Loucy (cell line): Measurements from ENCODE around the gene EPB41L2.
"Not testable (repeated sequence)": the region's sequence is repeated elsewhere in the genome, so short reads cannot be mapped to it uniquely, and the experiment has no call there.

Experiments
- H2AFZ ChIP-seq: fragments of 200-600 bp; sonication (generic); 2 replicates; pipeline ENCODE4 v1.6.0; 2016; ENCODE audit warnings: antibody characterized with exemption, mild to moderate bottlenecking, low read length, moderate library complexity
- H3F3A ChIP-seq: fragments of 200-600 bp; 2 replicates; pipeline ENCODE4 v1.6.0; 2016; ENCODE audit warnings: antibody characterized with exemption, low read depth, mild to moderate bottlenecking
- H3K27me3 ChIP-seq: fragments of 200-600 bp; sonication (generic); 2 replicates; pipeline ENCODE4 v1.6.1; 2014; ENCODE audit warnings: low read length, mild to moderate bottlenecking; ENCODE audit not compliant: insufficient read depth, poor library complexity, severe bottlenecking
- H3K36me3 ChIP-seq: fragments of 200-600 bp; sonication (generic); 2 replicates; pipeline ENCODE4 v1.6.1; 2016; ENCODE audit warnings: low read length; ENCODE audit not compliant: insufficient read depth
- H3K4me1 ChIP-seq: fragments of 200-600 bp; sonication (generic); 2 replicates; pipeline ENCODE4 v1.5.1; 2014; ENCODE audit warnings: low read length, mild to moderate bottlenecking; ENCODE audit not compliant: insufficient read depth, poor library complexity, severe bottlenecking
- H3K4me2 ChIP-seq: fragments of 200-600 bp; sonication (generic); 2 replicates; pipeline ENCODE4 v1.6.0; 2014; ENCODE audit warnings: antibody characterized with exemption, low read length, low read depth, mild to moderate bottlenecking; ENCODE audit not compliant: poor library complexity, severe bottlenecking
- H3K4me3 ChIP-seq: fragments of 200-600 bp; sonication (generic); 2 replicates; pipeline ENCODE4 v1.5.1; 2014; ENCODE audit warnings: low read length, mild to moderate bottlenecking, mixed read lengths; ENCODE audit not compliant: poor library complexity, severe bottlenecking
- H3K79me2 ChIP-seq: fragments of 200-600 bp; sonication (generic); 2 replicates; pipeline ENCODE4 v1.6.1; 2014; ENCODE audit warnings: low read length; ENCODE audit not compliant: insufficient read depth
- H3K9ac ChIP-seq: fragments of 200-600 bp; sonication (generic); 2 replicates; pipeline ENCODE4 v1.6.0; 2014; ENCODE audit warnings: mild to moderate bottlenecking, low read depth, low read length, moderate library complexity; ENCODE audit not compliant: poor library complexity, severe bottlenecking
- H3K9me2 ChIP-seq: fragments of 200-600 bp; sonication (generic); replicated peaks from 2 replicates; pipeline ENCODE4 v1.6.1; 2016; ENCODE audit warnings: low read depth, low read length, mixed read lengths
- H3K9me3 ChIP-seq: fragments of 200-600 bp; sonication (generic); 2 replicates; pipeline ENCODE4 v1.6.1; 2014; ENCODE audit warnings: mild to moderate bottlenecking, antibody characterized with exemption, low read length, low read depth; ENCODE audit not compliant: insufficient read depth
- H4K20me1 ChIP-seq: fragments of 200-600 bp; sonication (generic); 2 replicates; pipeline ENCODE4 v1.6.0; 2014; ENCODE audit warnings: antibody characterized with exemption, low read length, mild to moderate bottlenecking; ENCODE audit not compliant: insufficient read depth, poor library complexity, severe bottlenecking
- EZH2phosphoT487 ChIP-seq: fragments of 200-600 bp; IDR thresholded peaks from 2 replicates; pipeline ENCODE4 v1.6.1; 2018; ENCODE audit warnings: antibody characterized with exemption, mild to moderate bottlenecking, moderate library complexity, borderline replicate concordance
- TF ChIP-seq, protein P1 (sequence below): fragments of 200-600 bp; sonication (generic); conservative IDR thresholded peaks from 2 replicates; pipeline ENCODE4 v1.5.1; 2014; ENCODE audit warnings: mild to moderate bottlenecking, antibody characterized with exemption, low read length

Gene EPB41L2

GRCh38 chr6:131014080-131014776 lies 48.8 kb downstream of the EPB41L2 start:
- Histone ChIP-seq H3K9me2 (no peaks in the 10 kb centered on the region), H3K4me2 (peak overlapping the region; percentile 21), H2AFZ (no peak overlapping the region), H3K9me3 (no peaks in the 10 kb centered on the region), H3F3A (no peaks in the 10 kb centered on the region), H3K4me3 (no peak overlapping the region), H3K9ac (no peak overlapping the region), H3K36me3 (no peaks in the 10 kb centered on the region), H3K27me3 (no peaks in the 10 kb centered on the region), H3K79me2 (peaks cover 95% of the 10 kb centered on the region), H4K20me1 (peaks cover 2% of the 10 kb centered on the region), H3K4me1 (peaks cover 22% of the 10 kb centered on the region)
- TF ChIP-seq, protein P1, sequence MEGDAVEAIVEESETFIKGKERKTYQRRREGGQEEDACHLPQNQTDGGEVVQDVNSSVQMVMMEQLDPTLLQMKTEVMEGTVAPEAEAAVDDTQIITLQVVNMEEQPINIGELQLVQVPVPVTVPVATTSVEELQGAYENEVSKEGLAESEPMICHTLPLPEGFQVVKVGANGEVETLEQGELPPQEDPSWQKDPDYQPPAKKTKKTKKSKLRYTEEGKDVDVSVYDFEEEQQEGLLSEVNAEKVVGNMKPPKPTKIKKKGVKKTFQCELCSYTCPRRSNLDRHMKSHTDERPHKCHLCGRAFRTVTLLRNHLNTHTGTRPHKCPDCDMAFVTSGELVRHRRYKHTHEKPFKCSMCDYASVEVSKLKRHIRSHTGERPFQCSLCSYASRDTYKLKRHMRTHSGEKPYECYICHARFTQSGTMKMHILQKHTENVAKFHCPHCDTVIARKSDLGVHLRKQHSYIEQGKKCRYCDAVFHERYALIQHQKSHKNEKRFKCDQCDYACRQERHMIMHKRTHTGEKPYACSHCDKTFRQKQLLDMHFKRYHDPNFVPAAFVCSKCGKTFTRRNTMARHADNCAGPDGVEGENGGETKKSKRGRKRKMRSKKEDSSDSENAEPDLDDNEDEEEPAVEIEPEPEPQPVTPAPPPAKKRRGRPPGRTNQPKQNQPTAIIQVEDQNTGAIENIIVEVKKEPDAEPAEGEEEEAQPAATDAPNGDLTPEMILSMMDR: no peak
- TF ChIP-seq EZH2phosphoT487: no peak

- H3K9me2 ChIP-seq: no peaks in the 10 kb centered on the region
- no peak overlapping the region for H3K9ac ChIP-seq
- peaks cover 3% of the 10 kb centered on the region; the same call in 1 of the 2 replicates for H3K9me3 ChIP-seq
- H2AFZ ChIP-seq: no peak overlapping the region
- no peaks in the 10 kb centered on the region; the same call in 1 of the 2 replicates for H3K36me3 ChIP-seq
- H3F3A ChIP-seq: no peaks in the 10 kb centered on the region
- no peaks in the 10 kb centered on the region for H3K27me3 ChIP-seq
- peaks cover 95% of the 10 kb centered on the region for H3K79me2 ChIP-seq
- no peak overlapping the region for H3K4me3 ChIP-seq
- peaks cover 22% of the 10 kb centered on the region for H3K4me1 ChIP-seq
- TF ChIP-seq, protein P1: no peak
- TF ChIP-seq EZH2phosphoT487: no peak
- H4K20me1 ChIP-seq: peaks cover 2% of the 10 kb centered on the region
- H3K4me2 ChIP-seq: peak overlapping the region; percentile 21
These were observed 49.5 kb downstream of the EPB41L2 start for GRCh38 chr6:131013495-131013894.

DNA sequence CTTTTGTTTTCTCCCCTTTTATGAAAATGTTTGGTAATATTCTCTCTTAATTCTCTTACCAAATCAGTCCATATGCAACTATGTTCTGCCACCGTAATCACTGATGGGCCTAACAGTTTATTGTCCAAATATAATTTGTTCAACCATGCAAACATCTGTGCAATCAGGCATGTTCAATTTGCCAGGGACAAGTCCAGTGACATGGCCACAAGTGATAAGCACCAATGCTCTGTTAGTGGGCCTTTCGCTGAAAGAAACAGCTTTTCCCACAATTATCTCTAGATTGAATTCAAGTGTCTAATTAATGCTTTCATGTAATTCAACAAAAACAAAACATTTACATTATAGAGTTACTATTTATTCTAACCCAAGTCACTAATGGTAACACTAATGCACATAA lies 53.3 kb downstream of the EPB41L2 start:
- Histone ChIP-seq H3K9me2 (no peaks in the 10 kb centered on the region), H4K20me1 (peaks cover 5% of the 10 kb centered on the region), H3F3A (no peaks in the 10 kb centered on the region), H3K9ac (no peak overlapping the region), H3K4me2 (no peak overlapping the region), H3K4me3 (no peak overlapping the region), H3K4me1 (peaks cover 16% of the 10 kb centered on the region), H3K79me2 (peaks cover 90% of the 10 kb centered on the region), H2AFZ (no peak overlapping the region), H3K9me3 (peaks cover 19% of the 10 kb centered on the region; the same call in 1 of the 2 replicates), H3K36me3 (peaks cover 6% of the 10 kb centered on the region; the same call in 1 of the 2 replicates), H3K27me3 (no peaks in the 10 kb centered on the region)
- TF ChIP-seq EZH2phosphoT487: no peak
- TF ChIP-seq, protein P1: no peak

DNA sequence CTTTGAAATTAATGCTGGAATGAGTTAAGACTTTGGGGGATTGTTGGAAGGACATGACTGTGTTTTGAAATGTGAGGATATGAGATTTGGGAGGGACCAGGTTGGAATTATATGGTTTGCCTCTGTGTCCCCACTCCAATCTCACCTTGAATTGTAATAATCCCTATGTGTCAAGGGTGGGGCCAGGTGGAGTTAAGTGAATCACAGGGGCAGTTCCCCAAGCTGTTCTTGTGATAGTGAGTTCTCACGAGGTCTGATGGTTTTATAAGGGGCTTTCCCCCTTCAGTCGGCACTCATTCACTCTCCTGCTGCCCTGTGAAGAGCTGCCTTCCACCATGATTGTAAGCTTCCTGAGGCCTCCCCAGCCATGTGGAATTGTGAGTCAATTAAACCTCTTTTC lies 54.1 kb downstream of the EPB41L2 start:
- Histone ChIP-seq H3K9me3 (peaks cover 19% of the 10 kb centered on the region; the same call in 1 of the 2 replicates), H3K79me2 (peaks cover 90% of the 10 kb centered on the region)
- H2AFZ ChIP-seq, H3K9ac ChIP-seq, H3K36me3 ChIP-seq, H3K4me2 ChIP-seq, H3K9me2 ChIP-seq, H3K4me3 ChIP-seq, H3K4me1 ChIP-seq, H3K27me3 ChIP-seq, H4K20me1 ChIP-seq, H3F3A ChIP-seq: not testable (repeated sequence)

GRCh38 chr6:131007964-131008363 lies 55.1 kb downstream of the EPB41L2 start:
- H3K27me3 ChIP-seq, H3K4me1 ChIP-seq, H3K36me3 ChIP-seq, H3K4me2 ChIP-seq, H4K20me1 ChIP-seq, H3K9ac ChIP-seq, H3K9me2 ChIP-seq, H3K4me3 ChIP-seq, H2AFZ ChIP-seq, H3F3A ChIP-seq: not testable (repeated sequence)
- Histone ChIP-seq H3K9me3 (peaks cover 19% of the 10 kb centered on the region; the same call in 1 of the 2 replicates), H3K79me2 (peaks cover 90% of the 10 kb centered on the region)
